Measurements from ENCODE around the gene MYADML2. TPM values are rescaled to one million over a fixed set of nuclear protein-coding genes. Genes with fewer than 3 reads are reported as not detected.

MYADML2 gene
- total and polyA plus RNA-seq, 10 of the 15 experiments (the other 5 are each of a cell fraction or from before 2014, with no cell fraction given) = not detected

DNA sequence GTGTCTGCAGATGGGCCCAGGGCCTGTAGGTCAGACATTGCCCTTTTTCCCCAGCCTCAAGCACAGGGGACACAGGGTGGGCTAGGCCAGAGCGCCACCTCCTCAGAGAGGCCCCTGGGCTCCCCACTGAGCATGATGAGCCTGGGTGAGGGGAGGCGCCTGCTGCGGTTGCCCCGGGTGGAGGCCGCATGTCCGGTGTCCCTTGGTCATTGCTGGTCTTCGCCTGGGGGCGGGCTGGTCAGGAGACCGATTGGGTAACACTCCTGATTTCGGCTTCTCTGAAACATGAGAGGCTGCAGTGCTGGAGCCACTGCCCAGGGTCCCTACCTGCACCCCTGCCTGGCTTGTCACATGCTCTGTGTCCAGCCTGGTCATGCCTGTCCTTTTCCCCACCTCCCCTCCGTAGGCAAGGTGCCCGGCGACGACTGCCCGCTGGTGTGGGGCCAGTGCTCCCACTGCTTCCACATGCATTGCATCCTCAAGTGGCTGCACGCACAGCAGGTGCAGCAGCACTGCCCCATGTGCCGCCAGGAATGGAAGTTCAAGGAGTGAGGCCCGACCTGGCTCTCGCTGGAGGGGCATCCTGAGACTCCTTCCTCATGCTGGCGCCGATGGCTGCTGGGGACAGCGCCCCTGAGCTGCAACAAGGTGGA lies 47.4 kb downstream of the MYADML2 start:
- Histone ChIP-seq H4K20me1 (ENCODE audit: control insufficient read depth, insufficient read depth) (no peaks in the 10 kb centered on the region), H3K4me2 (ENCODE audit: control insufficient read depth, insufficient read depth) (no peak overlapping the region), H3K9ac (ENCODE audit: control insufficient read depth, insufficient read depth, low read length) (no peak overlapping the region), H3K27me3 (replicated peaks in 1 of 2; ENCODE audit: control insufficient read depth in 2 of 2, insufficient read depth in 2 of 2, low read length in 1 of 2) (no peaks in the 10 kb centered on the region; a peak in 1 of 4 replicates), H3K79me2 (ENCODE audit: control insufficient read depth, insufficient read depth, low read length) (no peaks in the 10 kb centered on the region), H3K4me3 (no peak overlapping the region), H3K27ac (ENCODE audit: control insufficient read depth, insufficient read depth) (no peak overlapping the region), H2AFZ (ENCODE audit: control insufficient read depth, low read depth, low read length) (no peak overlapping the region), H3K36me3 (ENCODE audit: control insufficient read depth in 2 of 2, insufficient read depth in 2 of 2, low read length in 1 of 2) (peaks cover 3 to 14% of the 10 kb centered on the region in 2 experiments; a peak in 3 of 4 replicates), H3K9me3 (replicated peaks; ENCODE audit: control insufficient read depth, insufficient read depth, low read length) (no peaks in the 10 kb centered on the region), H3K4me1 (ENCODE audit: control insufficient read depth, insufficient read depth, low read length) (no peaks in the 10 kb centered on the region)
- FAIRE-seq (no peak), DNase-seq (ENCODE audit: low read depth, low spot score) (no peak), ATAC-seq (no peak)
- in situ Hi-C loops (cut with MboI) (no loop called here), intact Hi-C loops (cut with micrococcal nuclease; ENCODE audit: unreplicated experiment) (no loop called here)
- ChIA-PET SMC1A (ENCODE audit: uncharacterized antibody, unreplicated experiment) (no interaction called here), POLR2A (no interaction called here), RAD21 (ENCODE audit: unreplicated experiment) (no interaction called here), CTCF (no interaction called here)
- TF ChIP-seq JUNB (IDR thresholded peaks at IDR 0.05) = no peak
- no peak for TF ChIP-seq FOS (IDR thresholded peaks at IDR 0.05; ENCODE audit: borderline replicate concordance, extremely low read depth, insufficient read length)
- TF ChIP-seq, protein P1, sequence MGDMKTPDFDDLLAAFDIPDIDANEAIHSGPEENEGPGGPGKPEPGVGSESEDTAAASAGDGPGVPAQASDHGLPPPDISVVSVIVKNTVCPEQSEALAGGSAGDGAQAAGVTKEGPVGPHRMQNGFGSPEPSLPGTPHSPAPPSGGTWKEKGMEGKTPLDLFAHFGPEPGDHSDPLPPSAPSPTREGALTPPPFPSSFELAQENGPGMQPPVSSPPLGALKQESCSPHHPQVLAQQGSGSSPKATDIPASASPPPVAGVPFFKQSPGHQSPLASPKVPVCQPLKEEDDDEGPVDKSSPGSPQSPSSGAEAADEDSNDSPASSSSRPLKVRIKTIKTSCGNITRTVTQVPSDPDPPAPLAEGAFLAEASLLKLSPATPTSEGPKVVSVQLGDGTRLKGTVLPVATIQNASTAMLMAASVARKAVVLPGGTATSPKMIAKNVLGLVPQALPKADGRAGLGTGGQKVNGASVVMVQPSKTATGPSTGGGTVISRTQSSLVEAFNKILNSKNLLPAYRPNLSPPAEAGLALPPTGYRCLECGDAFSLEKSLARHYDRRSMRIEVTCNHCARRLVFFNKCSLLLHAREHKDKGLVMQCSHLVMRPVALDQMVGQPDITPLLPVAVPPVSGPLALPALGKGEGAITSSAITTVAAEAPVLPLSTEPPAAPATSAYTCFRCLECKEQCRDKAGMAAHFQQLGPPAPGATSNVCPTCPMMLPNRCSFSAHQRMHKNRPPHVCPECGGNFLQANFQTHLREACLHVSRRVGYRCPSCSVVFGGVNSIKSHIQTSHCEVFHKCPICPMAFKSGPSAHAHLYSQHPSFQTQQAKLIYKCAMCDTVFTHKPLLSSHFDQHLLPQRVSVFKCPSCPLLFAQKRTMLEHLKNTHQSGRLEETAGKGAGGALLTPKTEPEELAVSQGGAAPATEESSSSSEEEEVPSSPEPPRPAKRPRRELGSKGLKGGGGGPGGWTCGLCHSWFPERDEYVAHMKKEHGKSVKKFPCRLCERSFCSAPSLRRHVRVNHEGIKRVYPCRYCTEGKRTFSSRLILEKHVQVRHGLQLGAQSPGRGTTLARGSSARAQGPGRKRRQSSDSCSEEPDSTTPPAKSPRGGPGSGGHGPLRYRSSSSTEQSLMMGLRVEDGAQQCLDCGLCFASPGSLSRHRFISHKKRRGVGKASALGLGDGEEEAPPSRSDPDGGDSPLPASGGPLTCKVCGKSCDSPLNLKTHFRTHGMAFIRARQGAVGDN (IDR thresholded peaks at IDR 0.05) = no peak
- TF ChIP-seq POLR2A (IDR thresholded peaks at IDR 0.05; ENCODE audit: low read depth, low read length) = peak; percentile 52
- no peak for TF ChIP-seq FOXM1 (IDR thresholded peaks at IDR 0.05; ENCODE audit: low read depth, low read length)
- TF ChIP-seq RELA (IDR thresholded peaks at IDR 0.05; ENCODE audit: borderline replicate concordance, partially characterized antibody) = no peak
- WGBS (ENCODE audit: insufficient coverage, insufficient replicate concordance, low lambda C conversion rate, missing lambda C conversion rate) = 96% methylated on average over 21 of the region's 22 CpGs
- BruUV-seq (replicated peaks) = no TSS peak

Data from GM12878 (cell line).